Kidney (tissue), 14 donors: ENCODE data around the gene LIMS2. TPM values are rescaled to one million over a fixed set of nuclear protein-coding genes. Genes with fewer than 3 reads are reported as not detected.

Source experiments
- DNase-seq, 5 donors: peaks; one replicate each; pipeline ENCODE4 v3.0.0-alpha.2; 2013 to 2020
- FAIRE-seq: peaks from 2 replicates; lab custom pipeline; 2012; peaks lifted over from hg19 to GRCh38; lab: Jason Lieb, UNC
- H3K27ac ChIP-seq, 2 donors: one replicate each; pipeline ENCODE4 v1.7.0; 2013; ENCODE audit warnings: low read depth in 2 of 2, low read length in 2 of 2, inconsistent platforms in 1 of 2
- H3K27me3 ChIP-seq: one replicate; pipeline ENCODE4 v1.7.1; 2013; ENCODE audit warnings: low read length, inconsistent platforms; ENCODE audit not compliant: control insufficient read depth, insufficient read depth
- H3K36me3 ChIP-seq, 3 donors: one replicate each; pipeline versions ENCODE4 v1.7.0 to v1.7.1; 2013; ENCODE audit warnings: low read length in 3 of 3, control low read depth in 1 of 3, inconsistent platforms in 1 of 3; ENCODE audit not compliant: insufficient read depth in 3 of 3, control insufficient read depth in 2 of 3
- H3K4me1 ChIP-seq, 3 donors: one replicate each; pipeline versions ENCODE4 v1.7.0 to v1.7.1; 2013; ENCODE audit warnings: low read length in 3 of 3, inconsistent platforms in 1 of 3, low read depth in 1 of 3; ENCODE audit not compliant: control insufficient read depth in 2 of 3, insufficient read depth in 2 of 3
- H3K4me3 ChIP-seq, 3 donors: one replicate each; pipeline versions ENCODE4 v1.7.0 to v1.8.1; 2013; ENCODE audit warnings: low read length in 3 of 3, control low read depth in 1 of 3, inconsistent platforms in 1 of 3
- H3K9ac ChIP-seq, 3 donors: one replicate each; pipeline versions ENCODE4 v1.7.0 to v1.7.1; 2013; ENCODE audit warnings: low read length in 3 of 3, control low read depth in 1 of 3, inconsistent platforms in 1 of 3
- H3K9me3 ChIP-seq, 3 donors: one replicate each; pipeline versions ENCODE4 v1.7.0 to v1.7.1; 2013; ENCODE audit warnings: low read length in 3 of 3, control low read depth in 1 of 3, inconsistent platforms in 1 of 3; ENCODE audit not compliant: control insufficient read depth in 2 of 3, insufficient read depth in 1 of 3
- CTCF ChIP-seq: IDR thresholded peaks from 3 replicates; pipeline ENCODE4 v1.5.1; 2012; ENCODE audit warnings: mild to moderate bottlenecking, moderate library complexity, borderline replicate concordance; ENCODE audit not compliant: insufficient read depth; ENCODE audit errors: extremely low read depth
- intact Hi-C: fragments of 100-400 bp; cut with DNase I; formaldehyde crosslinking; loops from one replicate; pipeline ENCODE4 v1.11.1; 2022
- polyA plus RNA-seq: library from polyadenylated mRNA; stranded (reverse); fragments of 350-450 nt; fragmentation: Illumina TruSeq; extraction: RNeasy Lipid Tissue Mini Kit (QIAGEN cat#74804); gene quantifications from one replicate; pipeline ENCODE4 v1.2.3, GENCODE V29; 2014; ENCODE audit warnings: low read depth, low replicate concordance; ENCODE audit not compliant: insufficient read depth
- total RNA-seq: library from RNA; stranded (reverse); fragmentation: NEBNext Ultra II Directional; extraction: Animal tissue kit (Norgen Biotek cat#: 25700); gene quantifications from one replicate; pipeline ENCODE4 v1.2.1, GENCODE V29; 2021
- donor health status: control.
- donor health status: control.
- donor health status: control.
- donor health status: control.
- donor health status: control.
- donor health status: DM: yes; HTN: yes; CAD: no.
- donor health status: Normal renal cell carcinoma (clear cell type).

LIMS2 gene
- total and polyA plus RNA-seq, 2 donors from 2014 or later = 101 to 107 TPM

DNA sequence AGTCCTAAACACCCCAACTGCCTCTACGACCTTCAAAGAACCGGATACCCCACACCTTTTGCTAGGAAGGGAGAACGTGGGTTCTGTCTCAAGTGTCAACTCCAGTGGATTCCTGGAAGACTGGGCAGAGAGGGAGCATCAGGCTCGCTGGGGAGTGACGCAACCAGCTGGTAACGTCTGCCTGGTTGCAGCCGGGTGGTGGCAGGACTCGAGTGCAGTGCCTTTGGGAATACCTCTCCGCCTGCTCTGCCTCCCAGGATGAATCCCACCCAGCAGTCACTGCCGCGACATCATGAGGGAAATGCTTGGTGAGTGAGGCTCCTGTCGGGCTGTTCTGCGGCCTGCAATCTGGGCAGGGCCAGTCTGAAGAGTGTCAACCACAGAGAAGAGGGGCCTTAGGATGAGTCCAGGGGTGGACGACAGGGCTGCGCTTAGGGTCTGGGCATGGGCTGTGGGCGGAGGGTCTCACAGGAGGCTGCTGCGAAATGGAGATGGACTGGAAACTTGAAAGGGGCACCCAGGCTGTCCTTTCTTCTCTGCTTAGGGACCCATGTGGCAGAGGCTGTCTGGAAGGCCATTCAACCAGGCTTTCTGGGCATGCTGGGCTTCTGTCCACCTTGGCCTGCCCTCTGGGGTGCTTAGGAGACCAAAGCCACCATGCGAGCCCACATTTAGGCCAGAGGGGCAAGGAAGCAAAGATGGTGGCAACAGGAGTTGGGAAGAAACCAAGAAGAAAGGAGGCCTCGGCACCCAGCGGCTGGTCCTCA is 16.5 kb downstream of the LIMS2 start:
- DNase-seq (peak in 2 of 5 donors; percentile 37 to 61), FAIRE-seq (no peak)
- H3K36me3 ChIP-seq = no peaks in the 10 kb centered on the region
- peaks cover 0 to 28% (median 0%) of the 10 kb centered on the region in 3 donors for H3K4me1 ChIP-seq
- H3K9ac ChIP-seq = no peak overlapping the region
- intact Hi-C loops = no loop called here
- peaks cover 1% of the 10 kb centered on the region for H3K27me3 ChIP-seq
- no peak overlapping the region for H3K4me3 ChIP-seq
- peak overlapping the region; percentile 55 to 57 for H3K27ac ChIP-seq
- TF ChIP-seq CTCF = no peak
- no peaks in the 10 kb centered on the region for H3K9me3 ChIP-seq

DNA sequence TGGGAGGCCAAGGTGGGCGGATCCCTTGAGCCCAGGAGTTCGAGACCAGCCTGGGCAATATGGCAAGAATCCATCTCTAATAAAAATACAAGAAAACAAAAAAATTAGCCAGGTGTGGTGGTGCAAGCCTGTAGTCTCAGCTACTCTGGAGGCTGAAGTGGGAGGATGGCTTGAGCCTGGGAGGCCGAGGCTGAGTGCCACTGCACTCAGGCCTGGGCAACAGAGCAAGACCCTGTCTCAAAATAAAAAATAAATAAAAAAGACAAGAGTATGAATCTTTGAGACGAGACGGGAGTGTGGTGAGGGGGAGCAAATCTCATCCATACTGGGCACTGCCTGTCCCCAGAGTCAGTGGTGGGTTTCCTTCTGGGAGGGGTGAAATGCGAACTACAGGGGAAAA is 17.2 kb downstream of the LIMS2 start:
- no peak for TF ChIP-seq CTCF

GRCh38 chr2:127657232-127657595 is 18.1 kb downstream of the LIMS2 start:
- DNase-seq = peak in 2 of 5 donors; percentile 22 to 55
- FAIRE-seq = no peak
- peaks cover 0 to 25% (median 0%) of the 10 kb centered on the region in 3 donors for H3K4me1 ChIP-seq
- TF ChIP-seq CTCF = no peak
- H3K9me3 ChIP-seq = no peaks in the 10 kb centered on the region
- H3K9ac ChIP-seq = no peak overlapping the region
- H3K36me3 ChIP-seq = no peaks in the 10 kb centered on the region
- no peak overlapping the region for H3K27ac ChIP-seq
- intact Hi-C loops = no loop called here
- H3K27me3 ChIP-seq = no peaks in the 10 kb centered on the region
- no peak overlapping the region for H3K4me3 ChIP-seq

More for the DNA sequence above, 17.2 kb downstream of the LIMS2 start:
- Histone ChIP-seq H3K9ac (no peak overlapping the region), H3K4me1 (peaks cover 0 to 28% (median 0%) of the 10 kb centered on the region in 3 donors), H3K36me3 (no peaks in the 10 kb centered on the region), H3K9me3 (no peaks in the 10 kb centered on the region), H3K27me3 (no peaks in the 10 kb centered on the region), H3K4me3 (no peak overlapping the region), H3K27ac (peak overlapping the region in 1 of 2 donors; percentile 57)
- intact Hi-C loops = no loop called here
- no peak for DNase-seq
- FAIRE-seq = no peak
